ENCODE data around the gene ATXN7L3B. TPM values are rescaled to one million over a fixed set of nuclear protein-coding genes. Genes with fewer than 3 reads are reported as not detected.

Gene ATXN7L3B, protein sequence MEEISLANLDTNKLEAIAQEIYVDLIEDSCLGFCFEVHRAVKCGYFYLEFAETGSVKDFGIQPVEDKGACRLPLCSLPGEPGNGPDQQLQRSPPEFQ
- 10 to 100 TPM; 26.6 to 33.7 (median 31.4) TPM for total RNA-seq
- long read RNA-seq, donor 1, full-length matches to known transcripts, result 62 of 62 reads
- long read RNA-seq, donor 1, partial matches to known transcripts, result 0 of 62 reads
- long read RNA-seq, donor 1, other reads (novel, unspliced or antisense), result 0 of 62 reads
- long read RNA-seq, donor 2, full-length matches to known transcripts, result 18 of 18 reads
- long read RNA-seq, donor 2, partial matches to known transcripts, result 0 of 18 reads
- long read RNA-seq, donor 2, other reads (novel, unspliced or antisense), result 0 of 18 reads

DNA sequence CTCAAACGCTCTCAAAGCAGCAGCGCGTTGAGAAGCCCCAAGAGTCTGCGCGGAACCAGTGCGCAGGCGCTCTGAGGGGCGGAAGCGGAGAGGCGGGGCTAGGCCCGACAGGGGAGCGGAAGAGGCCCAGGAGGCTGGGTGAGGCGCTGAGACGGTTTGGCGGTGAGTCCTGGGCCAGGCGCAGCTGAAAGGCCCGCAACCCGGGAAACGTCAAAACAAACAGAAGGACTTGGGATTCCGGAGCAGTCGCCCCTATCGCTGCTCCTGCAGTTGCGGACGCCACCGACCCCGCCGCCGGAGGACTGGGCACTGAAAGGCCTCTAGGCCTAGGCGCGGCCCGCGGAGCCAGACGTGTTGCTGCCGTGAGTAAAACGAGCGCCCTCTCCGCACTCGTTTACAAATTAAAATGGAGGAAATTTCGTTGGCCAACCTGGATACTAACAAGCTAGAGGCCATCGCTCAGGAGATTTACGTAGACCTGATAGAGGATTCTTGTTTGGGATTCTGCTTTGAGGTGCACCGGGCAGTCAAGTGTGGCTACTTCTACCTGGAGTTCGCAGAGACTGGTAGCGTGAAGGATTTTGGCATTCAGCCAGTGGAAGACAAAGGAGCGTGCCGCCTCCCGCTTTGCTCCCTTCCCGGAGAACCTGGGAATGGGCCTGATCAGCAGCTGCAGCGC lies at the start of gene ATXN7L3B:
Gene ATXN7L3B, plus strand, starts transcription at position 129 of the 679 bp plus-strand sequence. Its CDS starts 278 bp downstream, at position 407.
- peak within 1 kb of the TSS; percentile 60 for H3K4me3 ChIP-seq
- H3K9me3 ChIP-seq, result no peaks in the 10 kb centered on the region
- intact Hi-C loops (cut with DNase I, micrococcal nuclease), result no loop called here
- DNase-seq (peak; percentile 93 to 98 (median 96)), ATAC-seq (peak; percentile 99)
- H3K36me3 ChIP-seq (ENCODE audit: low read depth), result no peaks in the 10 kb centered on the region
- TF ChIP-seq, protein P1, sequence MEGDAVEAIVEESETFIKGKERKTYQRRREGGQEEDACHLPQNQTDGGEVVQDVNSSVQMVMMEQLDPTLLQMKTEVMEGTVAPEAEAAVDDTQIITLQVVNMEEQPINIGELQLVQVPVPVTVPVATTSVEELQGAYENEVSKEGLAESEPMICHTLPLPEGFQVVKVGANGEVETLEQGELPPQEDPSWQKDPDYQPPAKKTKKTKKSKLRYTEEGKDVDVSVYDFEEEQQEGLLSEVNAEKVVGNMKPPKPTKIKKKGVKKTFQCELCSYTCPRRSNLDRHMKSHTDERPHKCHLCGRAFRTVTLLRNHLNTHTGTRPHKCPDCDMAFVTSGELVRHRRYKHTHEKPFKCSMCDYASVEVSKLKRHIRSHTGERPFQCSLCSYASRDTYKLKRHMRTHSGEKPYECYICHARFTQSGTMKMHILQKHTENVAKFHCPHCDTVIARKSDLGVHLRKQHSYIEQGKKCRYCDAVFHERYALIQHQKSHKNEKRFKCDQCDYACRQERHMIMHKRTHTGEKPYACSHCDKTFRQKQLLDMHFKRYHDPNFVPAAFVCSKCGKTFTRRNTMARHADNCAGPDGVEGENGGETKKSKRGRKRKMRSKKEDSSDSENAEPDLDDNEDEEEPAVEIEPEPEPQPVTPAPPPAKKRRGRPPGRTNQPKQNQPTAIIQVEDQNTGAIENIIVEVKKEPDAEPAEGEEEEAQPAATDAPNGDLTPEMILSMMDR (IDR thresholded peaks at IDR 0.05), result no peak
- peaks cover 18% of the 10 kb centered on the region for H3K4me1 ChIP-seq (ENCODE audit: low read depth)

- TF ChIP-seq, protein P1 (IDR thresholded peaks at IDR 0.05), result no peak
- intact Hi-C loops (cut with DNase I, micrococcal nuclease), result no loop called here
- Histone ChIP-seq H3K4me3 (no peak overlapping the region), H3K9me3 (no peaks in the 10 kb centered on the region), H3K36me3 (ENCODE audit: low read depth) (no peaks in the 10 kb centered on the region), H3K4me1 (ENCODE audit: low read depth) (no peaks in the 10 kb centered on the region)
- DNase-seq, result no peak
- no peak for ATAC-seq
Measured at GRCh38 chr12:74488134-74488533, 49.5 kb upstream of the ATXN7L3B start.

DNA sequence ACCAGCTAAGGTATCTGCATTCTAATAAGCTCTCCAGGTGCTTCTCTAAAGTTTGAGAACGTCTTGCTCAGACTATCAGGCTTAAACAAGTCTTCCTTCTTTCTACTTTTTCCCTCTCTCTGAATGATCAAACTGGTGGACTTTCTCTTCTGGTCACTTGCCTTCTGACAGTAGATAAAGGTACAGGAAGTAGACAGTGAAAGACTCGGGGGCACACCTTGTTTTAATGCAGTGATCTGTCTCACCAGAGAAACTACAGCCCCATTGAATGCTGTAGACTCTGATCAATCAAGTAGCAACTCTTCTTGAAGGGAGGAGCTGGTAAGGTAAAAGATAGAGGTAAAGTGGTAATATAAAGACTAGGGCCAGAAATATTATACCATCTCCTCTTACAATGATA lies 48.1 kb upstream of the ATXN7L3B start:
- ATAC-seq (no peak), DNase-seq (no peak)
- TF ChIP-seq, protein P1 (IDR thresholded peaks at IDR 0.05), result no peak
- H3K36me3 ChIP-seq (ENCODE audit: low read depth), result no peaks in the 10 kb centered on the region
- intact Hi-C loops (cut with DNase I, micrococcal nuclease), result no loop called here
- H3K4me3 ChIP-seq, result no peak overlapping the region
- no peaks in the 10 kb centered on the region for H3K4me1 ChIP-seq (ENCODE audit: low read depth)
- H3K9me3 ChIP-seq, result no peaks in the 10 kb centered on the region

- intact Hi-C loops (cut with DNase I, micrococcal nuclease), result no loop called here
- H3K4me1 ChIP-seq (ENCODE audit: low read depth), result no peaks in the 10 kb centered on the region
- H3K4me3 ChIP-seq, result no peak overlapping the region
- DNase-seq (no peak), ATAC-seq (peak; percentile 12)
- no peaks in the 10 kb centered on the region for H3K9me3 ChIP-seq
- H3K36me3 ChIP-seq (ENCODE audit: low read depth), result no peaks in the 10 kb centered on the region
- TF ChIP-seq, protein P1 (IDR thresholded peaks at IDR 0.05), result no peak
Measured at GRCh38 chr12:74490390-74491064, 47.1 kb upstream of the ATXN7L3B start.

DNA sequence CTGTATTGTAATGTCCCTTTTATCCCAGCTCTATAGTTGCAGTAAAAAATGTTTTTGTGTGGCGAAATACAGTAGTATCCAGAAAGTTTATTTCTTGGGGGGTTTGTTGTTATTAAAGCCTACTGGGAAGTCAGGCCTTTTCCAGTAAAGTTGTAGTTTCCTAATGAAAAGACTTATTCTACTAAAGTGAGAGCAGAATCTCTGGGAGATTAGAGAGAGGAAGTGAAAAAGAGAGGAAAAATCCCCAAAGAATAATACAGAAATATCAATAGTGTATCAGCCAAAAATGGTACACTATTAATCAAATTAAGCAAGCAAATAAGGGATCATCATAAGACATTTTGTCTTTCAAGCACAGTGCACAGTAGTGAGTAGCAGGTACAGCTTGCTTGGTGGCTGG lies 46.3 kb upstream of the ATXN7L3B start:
- intact Hi-C loops (cut with DNase I, micrococcal nuclease), result no loop called here
- TF ChIP-seq, protein P1 (IDR thresholded peaks at IDR 0.05), result no peak

More for the DNA sequence above, 46.3 kb upstream of the ATXN7L3B start:
- no peaks in the 10 kb centered on the region for H3K36me3 ChIP-seq (ENCODE audit: low read depth)
- no peak overlapping the region for H3K4me3 ChIP-seq
- no peaks in the 10 kb centered on the region for H3K9me3 ChIP-seq
- no peak for DNase-seq
- no peaks in the 10 kb centered on the region for H3K4me1 ChIP-seq (ENCODE audit: low read depth)
- no peak for ATAC-seq

Measured in mucosa of descending colon (tissue), 3 donors.